ENCODE results near the gene DDX20.

DNA sequence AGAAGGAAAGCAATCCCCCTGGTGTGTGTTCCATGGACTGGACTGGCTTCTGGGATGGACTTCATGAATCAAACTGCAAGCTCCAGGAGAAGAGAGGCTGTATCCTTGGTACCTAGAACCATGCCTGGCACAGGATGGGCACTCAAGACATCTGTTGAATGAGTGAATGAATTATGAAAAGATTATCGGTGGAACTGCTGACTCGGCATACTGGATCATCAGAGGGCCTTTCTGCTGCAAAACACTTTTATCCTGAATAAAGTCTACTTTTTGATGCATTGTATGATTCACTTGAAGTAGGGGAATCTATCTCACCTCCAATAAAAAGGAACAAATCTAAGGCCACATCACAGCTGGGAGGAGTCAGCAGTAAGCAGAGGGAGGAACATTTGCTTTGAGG, 42.9 kb downstream of the DDX20 start:
- TF ChIP-seq EP300 (IDR thresholded peaks at IDR 0.05): no peak
- TF ChIP-seq, protein P1, sequence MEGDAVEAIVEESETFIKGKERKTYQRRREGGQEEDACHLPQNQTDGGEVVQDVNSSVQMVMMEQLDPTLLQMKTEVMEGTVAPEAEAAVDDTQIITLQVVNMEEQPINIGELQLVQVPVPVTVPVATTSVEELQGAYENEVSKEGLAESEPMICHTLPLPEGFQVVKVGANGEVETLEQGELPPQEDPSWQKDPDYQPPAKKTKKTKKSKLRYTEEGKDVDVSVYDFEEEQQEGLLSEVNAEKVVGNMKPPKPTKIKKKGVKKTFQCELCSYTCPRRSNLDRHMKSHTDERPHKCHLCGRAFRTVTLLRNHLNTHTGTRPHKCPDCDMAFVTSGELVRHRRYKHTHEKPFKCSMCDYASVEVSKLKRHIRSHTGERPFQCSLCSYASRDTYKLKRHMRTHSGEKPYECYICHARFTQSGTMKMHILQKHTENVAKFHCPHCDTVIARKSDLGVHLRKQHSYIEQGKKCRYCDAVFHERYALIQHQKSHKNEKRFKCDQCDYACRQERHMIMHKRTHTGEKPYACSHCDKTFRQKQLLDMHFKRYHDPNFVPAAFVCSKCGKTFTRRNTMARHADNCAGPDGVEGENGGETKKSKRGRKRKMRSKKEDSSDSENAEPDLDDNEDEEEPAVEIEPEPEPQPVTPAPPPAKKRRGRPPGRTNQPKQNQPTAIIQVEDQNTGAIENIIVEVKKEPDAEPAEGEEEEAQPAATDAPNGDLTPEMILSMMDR (IDR thresholded peaks at IDR 0.05): no peak
